ENCODE measurements around the gene COL16A1. TPM values are rescaled to one million over a fixed set of nuclear protein-coding genes. Genes with fewer than 3 reads are reported as not detected.
A peak's percentile ranks its signal among the peaks of the same experiment; 100 is the strongest.

Gene COL16A1
- polyA plus RNA-seq, 3 donors: 0.13 TPM; not detected in 2

DNA sequence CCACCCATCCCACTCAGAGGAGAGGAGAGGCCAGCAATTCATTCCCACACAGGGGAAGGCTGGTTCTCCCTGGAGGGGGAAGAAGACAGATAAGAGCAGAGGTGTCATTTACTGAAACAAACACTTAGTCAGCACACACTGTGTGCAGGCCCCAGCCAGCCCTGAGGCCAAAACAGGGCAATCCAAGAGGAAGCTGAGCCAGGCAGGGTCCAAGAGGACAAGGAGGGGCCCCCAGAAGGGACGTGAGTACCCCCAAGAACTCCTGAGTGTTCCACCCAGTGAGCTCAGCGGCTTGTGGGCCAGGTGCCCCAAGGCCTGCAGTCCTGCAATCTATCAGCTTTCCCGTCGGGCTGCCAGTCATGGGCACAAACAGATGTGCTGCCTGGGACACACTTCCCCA, 44.5 kb upstream of the COL16A1 start:
- Histone ChIP-seq H3K9me3 (replicated peaks in 1 of 2; ENCODE audit: control insufficient read depth in 1 of 2, insufficient read depth in 1 of 2, low read length in 2 of 2) (no peaks in the 10 kb centered on the region), H4K20me1 (ENCODE audit: insufficient read depth, low read length) (no peaks in the 10 kb centered on the region), H3K27ac (ENCODE audit: low read depth in 1 of 2, low read length in 2 of 2) (no peak overlapping the region), H2AFZ (ENCODE audit: insufficient read depth, low read depth, low read length, poor library complexity, severe bottlenecking) (no peak overlapping the region), H3K9ac (ENCODE audit: insufficient read depth, low read length, poor library complexity, severe bottlenecking) (no peak overlapping the region), H3K79me2 (ENCODE audit: insufficient read depth, low read length) (no peaks in the 10 kb centered on the region), H3K4me1 (ENCODE audit: control insufficient read depth in 1 of 2, insufficient read depth in 2 of 2, low read length in 2 of 2) (peaks cover 5 to 11% of the 10 kb centered on the region in 2 donors), H3K36me3 (replicated peaks in 1 of 2; ENCODE audit: control insufficient read depth in 1 of 2, insufficient read depth in 2 of 2, low read length in 2 of 2) (no peaks in the 10 kb centered on the region), H3K27me3 (ENCODE audit: control insufficient read depth in 2 of 2, insufficient read depth in 2 of 2, low read length in 2 of 2) (peaks cover 0 to 21% of the 10 kb centered on the region in 2 donors), H3K4me2 (replicated peaks; ENCODE audit: extremely low read depth, low read length, poor library complexity, severe bottlenecking) (no peak overlapping the region), H3K4me3 (replicated peaks in 1 of 3; ENCODE audit: low read depth in 2 of 3, low read length in 3 of 3) (no peak overlapping the region)
- no peak for DNase-seq
- H3K4me1 Mint-ChIP-seq: peaks cover 18% of the 10 kb centered on the region
- TF ChIP-seq, protein P1, sequence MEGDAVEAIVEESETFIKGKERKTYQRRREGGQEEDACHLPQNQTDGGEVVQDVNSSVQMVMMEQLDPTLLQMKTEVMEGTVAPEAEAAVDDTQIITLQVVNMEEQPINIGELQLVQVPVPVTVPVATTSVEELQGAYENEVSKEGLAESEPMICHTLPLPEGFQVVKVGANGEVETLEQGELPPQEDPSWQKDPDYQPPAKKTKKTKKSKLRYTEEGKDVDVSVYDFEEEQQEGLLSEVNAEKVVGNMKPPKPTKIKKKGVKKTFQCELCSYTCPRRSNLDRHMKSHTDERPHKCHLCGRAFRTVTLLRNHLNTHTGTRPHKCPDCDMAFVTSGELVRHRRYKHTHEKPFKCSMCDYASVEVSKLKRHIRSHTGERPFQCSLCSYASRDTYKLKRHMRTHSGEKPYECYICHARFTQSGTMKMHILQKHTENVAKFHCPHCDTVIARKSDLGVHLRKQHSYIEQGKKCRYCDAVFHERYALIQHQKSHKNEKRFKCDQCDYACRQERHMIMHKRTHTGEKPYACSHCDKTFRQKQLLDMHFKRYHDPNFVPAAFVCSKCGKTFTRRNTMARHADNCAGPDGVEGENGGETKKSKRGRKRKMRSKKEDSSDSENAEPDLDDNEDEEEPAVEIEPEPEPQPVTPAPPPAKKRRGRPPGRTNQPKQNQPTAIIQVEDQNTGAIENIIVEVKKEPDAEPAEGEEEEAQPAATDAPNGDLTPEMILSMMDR (IDR thresholded peaks at IDR 0.05): no peak
- H3K36me3 Mint-ChIP-seq: no peaks in the 10 kb centered on the region
- H3K9me3 Mint-ChIP-seq: peaks cover 0 to 1% (median 0%) of the 10 kb centered on the region in 7 donors
- H3K27ac Mint-ChIP-seq: no peak overlapping the region
- 78% methylated on average over 4 of the region's 4 CpGs for WGBS (ENCODE audit: insufficient coverage)
- H3K4me3 Mint-ChIP-seq: no peak overlapping the region
- H3K27me3 Mint-ChIP-seq (ENCODE audit: low read depth in 3 of 3): peaks cover 15 to 39% (median 32%) of the 10 kb centered on the region in 3 donors
- intact Hi-C loops (cut with micrococcal nuclease): no loop called here

DNA sequence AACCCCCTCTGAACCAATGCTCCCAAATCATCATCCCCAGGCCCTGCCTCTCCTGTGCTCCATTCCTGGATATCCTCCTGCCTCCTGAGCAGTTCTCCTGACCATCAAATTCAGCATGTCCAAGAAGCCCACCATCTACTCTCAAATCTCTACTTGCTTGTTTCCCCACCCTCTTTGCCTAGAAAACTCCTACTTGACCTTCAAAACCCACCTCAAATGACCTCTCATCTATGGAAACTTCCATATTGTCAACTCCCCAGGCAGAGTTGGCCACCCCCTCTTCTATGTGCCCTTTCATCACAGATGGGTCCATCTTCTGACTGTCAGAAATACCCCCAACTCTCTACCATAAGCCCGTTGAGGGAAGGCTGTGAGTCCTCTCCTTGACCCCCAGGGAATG, 43.5 kb upstream of the COL16A1 start:
- Mint-ChIP-seq H3K27me3 (ENCODE audit: low read depth in 3 of 3) (peaks cover 15 to 31% (median 24%) of the 10 kb centered on the region in 3 donors), H3K4me3 (peak overlapping the region in 1 of 2 donors; percentile 8), H3K4me1 (peaks cover 18% of the 10 kb centered on the region), H3K27ac (no peak overlapping the region), H3K9me3 (peaks cover 0 to 1% (median 0%) of the 10 kb centered on the region in 7 donors), H3K36me3 (no peaks in the 10 kb centered on the region)
- H3K27me3 ChIP-seq (ENCODE audit: control insufficient read depth in 2 of 2, insufficient read depth in 2 of 2, low read length in 2 of 2): peaks cover 0 to 16% of the 10 kb centered on the region in 2 donors
- no peak overlapping the region for H3K9ac ChIP-seq (ENCODE audit: insufficient read depth, low read length, poor library complexity, severe bottlenecking)
- no peak overlapping the region for H3K4me2 ChIP-seq (replicated peaks; ENCODE audit: extremely low read depth, low read length, poor library complexity, severe bottlenecking)
- no peaks in the 10 kb centered on the region for H4K20me1 ChIP-seq (ENCODE audit: insufficient read depth, low read length)
- peaks cover 5 to 11% of the 10 kb centered on the region in 2 donors for H3K4me1 ChIP-seq (ENCODE audit: control insufficient read depth in 1 of 2, insufficient read depth in 2 of 2, low read length in 2 of 2)
- TF ChIP-seq, protein P1 (IDR thresholded peaks at IDR 0.05): no peak
- intact Hi-C loops (cut with micrococcal nuclease): no loop called here
- no peaks in the 10 kb centered on the region for H3K9me3 ChIP-seq (replicated peaks in 1 of 2; ENCODE audit: control insufficient read depth in 1 of 2, insufficient read depth in 1 of 2, low read length in 2 of 2)
- no peak overlapping the region for H3K27ac ChIP-seq (ENCODE audit: low read depth in 1 of 2, low read length in 2 of 2)
- no peaks in the 10 kb centered on the region for H3K79me2 ChIP-seq (ENCODE audit: insufficient read depth, low read length)
- H3K36me3 ChIP-seq (replicated peaks in 1 of 2; ENCODE audit: control insufficient read depth in 1 of 2, insufficient read depth in 2 of 2, low read length in 2 of 2): no peaks in the 10 kb centered on the region
- no peak overlapping the region for H2AFZ ChIP-seq (ENCODE audit: insufficient read depth, low read depth, low read length, poor library complexity, severe bottlenecking)
- H3K4me3 ChIP-seq (replicated peaks in 1 of 3; ENCODE audit: low read depth in 2 of 3, low read length in 3 of 3): no peak overlapping the region
- no peak for DNase-seq
- WGBS (ENCODE audit: insufficient coverage): 80% methylated on average over 1 of the region's 1 CpG

Data from CD14-positive monocyte (primary cell).